CD4-positive, alpha-beta T cell (primary cell): ENCODE measurements around the gene MAST2. TPM values are rescaled to one million over a fixed set of nuclear protein-coding genes. Genes with fewer than 3 reads are reported as not detected.
"Not testable (repeated sequence)": the region's sequence is repeated elsewhere in the genome, so short reads cannot be mapped to it uniquely, and the experiment has no call there.

Experiments
- ATAC-seq: fragments of 200-7000 bp; cut with Tn5 transposase; one replicate; pipeline ENCODE4 v1.10.0; 2022; ENCODE audit warnings: mild to moderate bottlenecking; ENCODE audit not compliant: poor library complexity
- CTCF ChIA-PET: fragments of 350-600 bp; sonication (Branson Sonifier 250); formaldehyde crosslinking; loops from one replicate; lab custom pipeline; 2021; ENCODE audit warnings: antibody characterized with exemption, inconsistent platforms; lab: Charles Lee
- POLR2A ChIA-PET: fragments of 350-600 bp; sonication (Branson Sonifier 250); formaldehyde crosslinking; loops from one replicate; lab custom pipeline; 2021; ENCODE audit warnings: antibody characterized with exemption, inconsistent platforms; lab: Charles Lee
- DNase-seq, 14 experiments: peaks; one replicate each; pipeline ENCODE4 v3.0.0-alpha.2; 2013 to 2020; ENCODE audit warnings: mixed read lengths in 2 of 14
- H3K27ac ChIP-seq, 2 donors: one replicate each; pipeline versions ENCODE4 v1.5.1 to v1.7.0; 2013; ENCODE audit warnings: low read length in 2 of 2, low read depth in 1 of 2, mild to moderate bottlenecking in 1 of 2
- H3K27me3 ChIP-seq, 2 experiments: 1 replicate in 1 of 2; 2 replicates in 1 of 2; pipeline versions ENCODE4 v1.6.1 to v1.7.0; 2013; ENCODE audit warnings: low read length in 2 of 2, control low read depth in 1 of 2, mild to moderate bottlenecking in 1 of 2, moderate library complexity in 1 of 2; ENCODE audit not compliant: insufficient read depth in 2 of 2, control insufficient read depth in 1 of 2
- H3K36me3 ChIP-seq: one replicate; pipeline ENCODE4 v1.6.1; 2013; ENCODE audit warnings: low read length, control low read depth; ENCODE audit not compliant: insufficient read depth
- H3K4me1 ChIP-seq: one replicate; pipeline ENCODE4 v1.6.1; 2013; ENCODE audit warnings: low read length, control low read depth; ENCODE audit not compliant: insufficient read depth
- H3K4me3 ChIP-seq: one replicate; pipeline ENCODE4 v1.5.1; 2013; ENCODE audit warnings: mild to moderate bottlenecking, low read length, moderate library complexity
- H3K9me3 ChIP-seq, 2 experiments: 1 replicate in 1 of 2; 2 replicates in 1 of 2; pipeline versions ENCODE4 v1.6.1 to v1.7.0; 2013; ENCODE audit warnings: low read length in 2 of 2, mild to moderate bottlenecking in 2 of 2, control low read depth in 1 of 2, moderate library complexity in 1 of 2; ENCODE audit not compliant: control insufficient read depth in 1 of 2, insufficient read depth in 1 of 2
- H3K27ac Mint-ChIP-seq: one replicate; pipeline ENCODE4 v1.8.0; 2020; ENCODE audit warnings: mixed read lengths
- H3K27me3 Mint-ChIP-seq: one replicate; pipeline ENCODE4 v1.8.0; 2021; ENCODE audit warnings: mixed read lengths
- H3K36me3 Mint-ChIP-seq: one replicate; pipeline ENCODE4 v1.8.0; 2021; ENCODE audit warnings: low read depth, mixed read lengths
- H3K4me1 Mint-ChIP-seq: one replicate; pipeline ENCODE4 v1.8.0; 2021; ENCODE audit warnings: low read depth, mixed read lengths
- H3K4me3 Mint-ChIP-seq: one replicate; pipeline ENCODE4 v1.8.0; 2020; ENCODE audit warnings: mild to moderate bottlenecking, mixed read lengths
- H3K9me3 Mint-ChIP-seq: one replicate; pipeline ENCODE4 v1.8.0; 2020; ENCODE audit warnings: mixed read lengths
- CTCF ChIP-seq: fragments of 200-600 bp; IDR thresholded peaks from one replicate; pipeline ENCODE4 v1.8.0; 2022; ENCODE audit warnings: antibody characterized with exemption, mild to moderate bottlenecking
- intact Hi-C, 2 experiments: fragments of 100-400 bp; cut with DNase I in 1 of 2; cut with micrococcal nuclease in 1 of 2; formaldehyde crosslinking; loops; one replicate each; pipeline versions ENCODE4 v1.15.1 to v1.9.0; 2023 to 2025; cut with DNase I, micrococcal nuclease
- total RNA-seq, 174 experiments: library from RNA in 2 of 174; stranded (reverse) in 2 of 174; gene quantifications; one replicate each; pipeline ENCODE4 v1.2.3 and lab custom pipeline; 2021 to 2026

The MAST2 gene
- total RNA-seq, 2 experiments from 2014 or later, result 5.7 to 6.5 TPM

GRCh38 chr1:45834689-45835088 is 31.3 kb downstream of the MAST2 start:
- CTCF ChIA-PET, result no interaction called here
- no peak for TF ChIP-seq CTCF
- H3K27ac ChIP-seq, result no peak overlapping the region

GRCh38 chr1:45836451-45836850 is 33.0 kb downstream of the MAST2 start:
- no peaks in the 10 kb centered on the region for H3K36me3 ChIP-seq
- Mint-ChIP-seq H3K27me3 (no peaks in the 10 kb centered on the region), H3K4me3 (no peak overlapping the region), H3K9me3 (no peaks in the 10 kb centered on the region), H3K36me3 (peaks cover 13% of the 10 kb centered on the region), H3K27ac (no peak overlapping the region), H3K4me1 (no peaks in the 10 kb centered on the region)
- POLR2A ChIA-PET, result no interaction called here
- H3K4me1 ChIP-seq, result no peaks in the 10 kb centered on the region
- H3K9me3 ChIP-seq, result no peaks in the 10 kb centered on the region
- no peak for TF ChIP-seq CTCF
- DNase-seq (no peak), ATAC-seq (no peak)
- no peak overlapping the region for H3K4me3 ChIP-seq
- H3K27ac ChIP-seq, result no peak overlapping the region
- H3K27me3 ChIP-seq, result no peaks in the 10 kb centered on the region
- intact Hi-C loops, result no loop called here
- CTCF ChIA-PET, result no interaction called here

More at GRCh38 chr1:45834689-45835088, 31.3 kb downstream of the MAST2 start:
- Mint-ChIP-seq H3K9me3 (no peaks in the 10 kb centered on the region), H3K36me3 (peaks cover 23% of the 10 kb centered on the region), H3K4me1 (no peaks in the 10 kb centered on the region), H3K27ac (no peak overlapping the region), H3K4me3 (no peak overlapping the region), H3K27me3 (no peaks in the 10 kb centered on the region)
- no peaks in the 10 kb centered on the region for H3K4me1 ChIP-seq
- intact Hi-C loops, result no loop called here
- H3K9me3 ChIP-seq, result no peaks in the 10 kb centered on the region
- no peaks in the 10 kb centered on the region for H3K36me3 ChIP-seq
- ATAC-seq (no peak), DNase-seq (no peak)
- H3K4me3 ChIP-seq, result no peak overlapping the region
- POLR2A ChIA-PET, result no interaction called here
- no peaks in the 10 kb centered on the region for H3K27me3 ChIP-seq

GRCh38 chr1:45836861-45837260 is 33.4 kb downstream of the MAST2 start:
- POLR2A ChIA-PET, intact Hi-C loops, H3K27ac ChIP-seq, H3K27ac Mint-ChIP-seq, H3K4me1 ChIP-seq, CTCF ChIA-PET, H3K4me1 Mint-ChIP-seq, H3K9me3 ChIP-seq, H3K36me3 ChIP-seq, H3K9me3 Mint-ChIP-seq, H3K27me3 Mint-ChIP-seq, DNase-seq, ATAC-seq, H3K4me3 ChIP-seq, H3K4me3 Mint-ChIP-seq, H3K27me3 ChIP-seq: not testable (repeated sequence)
- peaks cover 12% of the 10 kb centered on the region for H3K36me3 Mint-ChIP-seq

- H3K4me1 ChIP-seq, H3K27ac Mint-ChIP-seq, DNase-seq, H3K27me3 Mint-ChIP-seq, H3K4me3 ChIP-seq, H3K36me3 Mint-ChIP-seq, H3K27me3 ChIP-seq, H3K9me3 ChIP-seq, H3K4me3 Mint-ChIP-seq, H3K36me3 ChIP-seq, intact Hi-C loops, H3K9me3 Mint-ChIP-seq, H3K4me1 Mint-ChIP-seq, H3K27ac ChIP-seq, POLR2A ChIA-PET, ATAC-seq, CTCF ChIA-PET: not testable (repeated sequence)
Measured at GRCh38 chr1:45838322-45838721, 34.9 kb downstream of the MAST2 start.
